CD4-positive, alpha-beta T cell treated with Interleukin-4 for 4 hours (primary cell): ENCODE data around the gene PKP2.

Experiments
- DNase-seq: peaks from one replicate; pipeline ENCODE4 v3.0.0-alpha.2; 2020

The PKP2 gene

DNA sequence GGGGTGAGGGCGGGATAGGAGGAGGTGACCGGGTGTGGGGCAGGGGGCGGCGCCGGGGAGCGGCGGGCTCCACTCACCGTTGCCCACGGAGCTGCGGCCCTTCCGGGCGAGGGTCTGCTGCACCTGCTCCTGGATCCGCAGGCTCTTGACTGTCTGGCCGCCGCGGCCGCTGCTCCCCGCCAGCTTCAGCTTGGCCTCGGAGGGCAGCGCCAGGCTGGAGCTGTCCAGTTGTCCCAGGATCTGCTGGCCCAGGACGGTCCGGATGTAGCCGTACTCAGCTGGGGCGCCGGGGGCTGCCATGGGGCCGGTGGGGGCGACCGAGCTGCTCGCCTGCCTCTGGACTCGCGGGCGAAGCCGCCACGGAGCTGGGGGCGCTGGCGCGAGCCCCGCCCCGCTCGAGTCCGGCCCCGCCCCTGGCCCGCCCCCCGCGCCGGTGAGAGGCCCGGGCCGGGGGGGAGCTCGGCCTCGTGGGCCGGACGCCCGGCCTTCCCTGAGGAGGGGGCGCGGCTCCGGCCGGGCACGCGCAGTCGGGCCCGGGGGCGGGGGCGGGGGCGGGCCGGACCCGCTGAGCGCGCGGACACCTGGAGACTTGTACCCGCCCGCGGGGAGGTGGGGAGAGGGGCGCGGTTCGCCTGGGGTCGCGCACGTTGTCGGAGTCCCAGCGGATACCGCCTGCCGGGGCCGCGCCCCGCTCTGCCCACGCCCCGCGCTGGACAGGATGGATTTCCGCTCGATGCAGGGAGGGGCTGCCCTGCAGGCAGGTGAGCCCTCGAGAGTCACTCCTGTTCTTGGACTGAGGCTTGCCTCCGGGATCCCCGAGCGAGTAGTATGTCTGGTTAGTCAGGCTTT is at the start of gene PKP2:
Gene PKP2 (minus strand): TSS at position 346 of the 849 bp plus-strand sequence. CDS start 46 bp downstream, at position 300.
- no peak for DNase-seq

DNA sequence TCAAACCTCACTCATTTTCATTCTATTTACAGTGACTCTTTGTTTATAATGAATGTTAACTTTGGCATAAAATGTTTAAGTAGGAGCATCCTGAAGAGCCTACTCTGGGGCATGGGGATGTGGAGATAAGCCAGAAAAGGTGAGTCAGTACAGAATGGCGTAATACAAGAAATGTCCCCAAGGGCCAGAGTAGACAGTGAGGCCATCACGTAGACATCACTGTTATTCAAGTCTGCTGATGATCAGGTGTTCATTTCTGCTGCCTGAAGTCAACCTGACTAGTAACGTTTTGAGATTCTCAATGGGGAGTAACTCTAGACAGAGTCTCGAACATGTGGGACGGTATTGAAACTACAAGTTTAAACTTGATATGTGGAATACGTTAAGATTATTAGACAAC is 47.6 kb upstream of the PKP2 start:
- DNase-seq = no peak

DNA sequence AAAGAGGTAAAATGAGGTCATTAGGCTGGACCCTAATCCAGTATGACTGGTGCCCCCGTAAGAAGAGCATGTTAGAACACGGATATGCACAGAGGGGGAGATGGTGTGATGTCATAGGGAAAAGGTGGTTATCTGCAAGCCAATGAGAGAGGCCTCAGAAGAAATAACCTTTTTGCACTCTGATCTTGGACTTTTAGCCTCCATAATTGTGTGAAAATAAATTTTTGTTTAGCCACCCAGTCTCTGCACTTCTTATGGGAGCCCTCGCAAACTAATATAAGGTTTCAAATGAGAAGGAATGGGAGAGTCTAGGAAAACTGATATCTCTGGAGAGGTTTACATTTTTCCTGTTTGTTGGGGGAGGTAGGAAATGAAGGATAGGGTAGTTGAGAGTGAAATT is 43.2 kb upstream of the PKP2 start:
- no peak for DNase-seq

DNA sequence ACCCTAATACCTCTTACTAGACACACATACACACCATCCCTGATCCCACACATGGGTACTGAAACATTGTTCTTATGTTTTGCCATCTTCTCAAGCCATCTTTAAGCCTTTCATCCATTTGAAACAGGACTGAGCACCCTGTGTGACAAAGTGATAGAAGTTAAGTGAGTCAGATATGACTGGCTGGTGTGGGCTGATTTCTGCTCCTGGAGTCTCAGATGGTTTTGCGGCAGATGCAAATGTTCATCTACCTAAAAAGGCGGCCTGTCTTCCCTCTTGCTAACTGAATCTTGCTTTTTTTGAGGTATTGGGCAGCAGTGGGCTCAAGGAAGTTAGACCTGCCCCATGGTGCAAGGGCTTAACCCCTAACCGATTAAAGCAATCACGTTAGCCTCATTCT is 30.4 kb upstream of the PKP2 start:
- no peak for DNase-seq

DNA sequence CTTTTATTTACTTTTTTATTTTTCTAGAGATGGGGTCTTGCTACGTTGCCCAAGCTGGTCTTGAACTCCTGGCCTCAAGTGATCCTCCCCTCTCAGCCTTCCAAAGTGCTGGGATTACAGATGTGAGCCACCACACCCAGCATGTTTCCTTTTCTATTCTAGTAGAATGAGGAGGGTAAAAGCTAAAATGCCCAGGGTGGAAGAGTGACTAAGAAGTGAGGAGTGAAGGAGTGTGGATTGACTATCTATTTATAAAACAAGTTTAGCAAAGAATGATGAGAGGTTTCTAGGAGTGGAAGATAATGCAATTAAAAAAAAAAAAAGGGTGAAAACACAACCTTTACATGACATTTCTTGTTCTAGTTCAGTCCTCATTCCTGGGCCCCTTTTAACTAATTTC is 29.8 kb upstream of the PKP2 start:
- DNase-seq = no peak

DNA sequence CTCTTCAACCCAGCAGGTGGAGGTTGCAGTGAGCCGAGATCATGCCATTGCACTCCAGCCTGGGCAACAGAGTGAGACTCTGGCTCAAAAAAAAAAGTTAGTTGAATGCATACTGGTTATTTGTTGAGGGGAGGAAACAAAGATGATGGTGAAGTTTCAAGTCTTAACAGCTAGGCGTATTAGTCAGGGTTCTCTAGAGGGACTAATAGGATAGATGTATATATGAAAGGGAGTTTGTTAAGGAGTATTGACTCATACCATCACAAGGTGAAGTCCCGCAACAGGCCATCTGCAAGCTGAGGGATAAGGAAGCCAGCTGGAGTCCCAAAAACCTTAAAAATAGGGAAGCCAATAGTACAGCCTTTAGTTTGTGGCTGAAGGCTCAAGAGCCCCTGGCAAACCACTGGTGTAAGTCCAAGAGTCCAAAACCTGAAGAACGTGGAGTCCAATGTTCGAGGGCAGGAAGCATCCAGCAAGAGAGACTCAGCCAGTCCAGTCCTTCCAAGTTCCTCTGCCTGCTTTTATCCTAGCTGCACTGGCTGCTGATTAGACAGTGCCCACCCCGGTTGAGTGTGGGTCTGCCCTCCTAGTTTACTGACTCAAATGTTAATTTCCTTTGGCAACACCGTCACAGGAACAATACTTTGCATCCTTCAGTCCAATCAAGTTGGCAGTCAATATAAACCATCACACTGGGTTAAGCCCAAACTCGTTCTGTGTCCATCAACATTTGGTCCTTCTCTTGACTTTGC is 26.1 kb upstream of the PKP2 start:
- no peak for DNase-seq

DNA sequence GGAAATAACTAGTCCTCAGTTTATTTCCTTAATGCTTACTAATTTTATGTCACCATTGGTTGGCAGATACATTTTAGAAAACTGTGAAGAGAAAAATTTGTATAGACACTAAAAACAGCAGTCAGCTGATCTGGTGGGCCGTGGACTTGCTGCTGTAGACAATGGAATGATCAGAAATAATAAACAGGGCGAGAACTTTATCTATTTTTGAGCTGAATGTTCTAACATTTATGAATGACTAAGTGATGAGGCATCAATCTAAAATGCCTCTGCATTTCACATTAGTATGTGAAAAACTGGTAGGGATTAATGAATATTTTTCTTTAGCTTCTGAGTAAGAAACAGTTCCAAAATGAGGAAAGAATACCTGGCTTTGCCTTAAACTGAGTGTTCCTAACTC is 24.8 kb upstream of the PKP2 start:
- DNase-seq = no peak

DNA sequence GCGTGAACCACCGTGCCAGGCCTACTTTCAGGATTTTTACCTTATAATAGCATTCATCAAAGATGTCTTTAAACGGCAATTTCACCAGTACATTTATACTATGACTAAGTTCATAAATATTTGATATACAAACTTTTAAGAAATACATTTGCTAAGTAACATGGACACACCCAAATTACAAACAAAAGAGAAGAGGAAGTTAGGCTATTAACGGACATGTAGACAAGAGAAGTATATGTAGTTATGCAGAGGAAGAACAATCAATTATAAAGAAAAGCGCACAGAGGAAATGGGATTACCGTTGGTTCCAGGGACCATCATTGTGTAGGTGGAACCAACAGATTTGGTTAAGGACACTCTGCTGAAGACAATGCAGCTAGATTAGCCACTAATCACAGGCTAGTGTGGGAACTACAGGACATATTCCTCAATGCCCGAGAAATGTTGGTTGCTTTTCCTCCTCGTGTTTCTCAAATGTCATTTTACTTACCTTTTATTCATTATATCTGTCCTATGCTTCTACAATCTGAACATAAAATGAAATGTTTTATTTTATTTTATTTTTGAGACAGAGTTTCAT is 24.0 kb upstream of the PKP2 start:
- DNase-seq = no peak

DNA sequence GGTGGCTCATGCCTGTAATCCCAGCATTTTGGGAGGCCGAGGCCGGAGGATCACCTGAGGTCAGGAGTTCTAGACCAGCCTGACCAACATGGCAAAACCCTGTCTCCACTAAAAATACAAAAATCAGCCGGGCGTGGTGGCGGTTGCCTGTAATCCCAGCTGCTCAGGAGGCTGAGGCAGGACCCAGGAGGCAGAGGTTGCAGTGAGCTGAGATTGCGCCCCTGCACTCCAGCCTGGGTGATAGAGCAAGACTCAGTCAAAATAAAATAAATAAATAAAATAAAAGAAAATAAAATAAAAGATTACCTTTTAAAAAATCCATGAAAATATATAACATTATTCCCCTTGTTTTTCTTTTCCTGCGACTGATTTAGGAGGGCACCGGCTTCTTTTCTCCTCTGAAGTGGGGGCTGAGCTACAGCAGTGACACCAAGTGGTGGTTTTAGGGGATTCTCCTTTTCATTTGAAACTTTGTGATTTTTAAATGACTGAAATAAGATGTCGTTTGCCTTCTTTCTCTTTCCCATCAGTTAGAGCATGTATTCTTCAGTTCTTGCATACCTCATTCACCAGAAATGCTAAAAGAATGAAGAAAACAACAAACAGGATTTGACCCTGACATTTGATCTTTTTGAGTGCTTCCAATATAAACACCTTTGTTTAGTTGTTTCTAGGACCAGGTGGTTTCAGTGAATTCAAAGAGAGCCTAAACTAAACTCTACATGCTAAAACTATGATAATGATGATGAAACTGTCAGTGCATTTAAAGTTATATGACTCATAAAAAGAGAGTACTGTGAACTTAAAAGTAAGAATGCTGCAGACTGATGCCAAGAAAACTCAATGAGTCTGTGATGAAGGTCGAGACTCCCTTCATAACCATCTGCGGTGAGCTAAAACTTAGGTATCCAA is 22.6 kb upstream of the PKP2 start:
- DNase-seq = no peak

DNA sequence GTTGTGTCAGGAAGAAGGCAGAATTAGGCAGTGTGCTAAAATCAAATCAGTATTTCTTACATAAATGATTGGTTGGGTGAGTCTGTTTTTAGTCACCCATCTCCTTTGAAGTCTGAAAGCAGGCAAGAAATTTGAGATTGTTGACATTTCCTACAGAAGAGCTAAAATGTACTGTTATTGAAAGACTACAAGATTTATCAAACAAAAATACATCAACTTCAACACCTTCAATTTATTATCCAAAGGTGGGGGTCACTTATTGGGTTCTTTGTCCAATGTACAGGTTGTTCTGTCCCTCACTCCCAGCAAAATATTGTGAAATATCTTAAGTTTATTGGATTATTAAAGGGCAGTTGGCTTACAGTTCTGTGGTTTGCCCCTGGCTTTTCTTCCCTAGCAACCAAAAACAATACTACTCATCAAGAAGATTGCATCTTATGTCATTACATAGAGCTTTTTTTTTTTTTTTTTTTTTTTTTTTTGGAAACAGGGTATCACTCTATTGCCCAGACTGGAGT is 20.6 kb upstream of the PKP2 start:
- no peak for DNase-seq

DNA sequence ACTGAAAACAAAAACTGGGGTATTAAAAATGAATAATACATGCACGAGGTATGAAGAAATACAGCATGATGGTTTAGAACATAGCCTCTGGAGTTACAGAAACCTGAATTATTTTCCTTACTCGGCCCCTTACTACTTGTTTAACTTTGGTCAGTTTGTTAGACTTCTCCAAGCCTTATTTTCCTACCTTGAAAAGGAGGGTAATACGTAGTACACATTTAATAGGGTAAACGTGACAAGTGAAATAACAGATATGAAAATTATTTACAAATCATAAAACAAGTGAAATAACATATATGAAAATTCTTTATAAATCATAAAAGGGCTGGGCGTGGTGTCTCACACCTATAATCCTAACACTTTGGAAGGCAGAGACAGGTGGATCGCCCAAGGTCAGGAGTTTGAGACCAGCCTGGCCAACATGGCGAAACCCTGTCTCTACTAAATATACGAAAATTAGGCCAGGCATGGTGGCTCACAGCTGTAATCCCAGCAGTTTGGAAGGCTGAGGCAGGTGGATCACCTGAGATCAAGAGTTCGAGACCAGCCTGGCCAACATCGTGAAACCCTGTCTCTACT is 11.4 kb upstream of the PKP2 start:
- DNase-seq = no peak

DNA sequence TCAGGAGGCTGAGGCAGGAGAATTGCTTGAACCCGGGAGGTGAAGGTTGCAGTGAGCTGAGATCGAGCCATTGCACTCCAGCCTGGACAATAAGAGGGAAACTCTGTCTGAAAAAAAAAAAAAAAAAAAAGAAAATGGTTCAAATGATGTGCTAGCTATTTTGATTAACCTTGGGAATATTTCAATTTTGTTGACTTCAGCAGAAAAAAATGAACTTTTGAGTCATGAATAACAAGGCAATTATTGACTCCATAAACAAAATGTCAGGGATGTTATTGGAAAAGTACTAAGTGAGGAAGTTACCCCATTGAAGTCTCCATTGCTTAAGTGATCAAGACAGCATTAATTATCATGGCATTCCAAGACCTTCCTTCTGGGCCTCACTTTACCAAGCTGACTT is 10.6 kb upstream of the PKP2 start:
- DNase-seq = no peak

DNA sequence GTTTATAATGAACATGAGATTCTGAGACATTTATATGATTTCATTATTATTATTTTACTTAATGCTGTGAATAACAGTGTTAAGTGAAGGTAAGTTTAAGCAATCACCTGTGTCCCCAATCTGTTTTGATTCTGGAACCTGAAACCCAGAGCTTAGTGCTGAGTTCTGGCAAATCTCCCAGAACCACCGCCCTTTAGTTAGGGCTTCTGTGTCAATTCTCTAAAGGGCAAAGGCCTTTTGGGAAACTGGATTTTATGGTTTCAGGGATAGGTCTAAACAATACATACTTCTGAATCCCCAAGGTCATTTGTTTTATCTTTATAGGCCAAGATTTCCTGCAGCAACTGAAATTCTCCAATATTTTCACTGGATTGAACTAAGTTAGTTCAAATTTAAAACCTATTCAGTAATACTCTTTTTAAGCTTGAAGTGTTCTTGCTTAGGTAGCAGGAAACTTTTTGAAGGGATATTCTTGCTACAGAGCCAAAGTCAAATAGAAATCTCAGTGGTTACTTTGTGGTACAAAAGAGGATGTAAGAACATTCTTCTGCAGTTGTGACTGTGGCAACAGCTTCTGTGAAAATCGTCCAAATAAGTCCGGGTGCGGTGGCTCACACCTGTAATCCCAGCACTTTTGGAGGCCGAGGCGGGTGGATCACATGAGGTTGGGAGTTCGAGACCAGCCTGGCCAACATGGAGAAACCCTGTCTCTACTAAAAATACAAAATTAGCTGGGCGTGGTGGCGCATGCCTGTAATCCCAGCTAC is 10.0 kb upstream of the PKP2 start:
- no peak for DNase-seq

DNA sequence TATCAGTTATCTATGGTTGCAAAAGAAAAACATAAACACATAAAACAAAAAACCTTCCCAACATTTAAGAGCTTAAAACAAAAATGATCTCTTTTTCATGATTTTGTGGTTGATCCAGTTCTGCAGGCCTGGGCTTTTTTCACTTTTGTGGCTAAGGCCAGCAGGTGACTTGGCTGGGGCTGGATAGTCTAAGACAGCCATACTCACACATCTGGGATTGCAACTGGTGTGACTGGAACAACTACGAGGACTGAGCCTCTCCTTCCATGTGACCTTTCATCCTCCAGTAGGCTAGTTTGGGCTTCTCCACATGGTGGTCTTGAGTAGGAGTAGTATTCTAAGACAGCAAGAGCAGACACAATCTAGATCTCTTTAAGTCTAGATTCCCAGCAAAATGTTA is 7.2 kb upstream of the PKP2 start:
- no peak for DNase-seq

DNA sequence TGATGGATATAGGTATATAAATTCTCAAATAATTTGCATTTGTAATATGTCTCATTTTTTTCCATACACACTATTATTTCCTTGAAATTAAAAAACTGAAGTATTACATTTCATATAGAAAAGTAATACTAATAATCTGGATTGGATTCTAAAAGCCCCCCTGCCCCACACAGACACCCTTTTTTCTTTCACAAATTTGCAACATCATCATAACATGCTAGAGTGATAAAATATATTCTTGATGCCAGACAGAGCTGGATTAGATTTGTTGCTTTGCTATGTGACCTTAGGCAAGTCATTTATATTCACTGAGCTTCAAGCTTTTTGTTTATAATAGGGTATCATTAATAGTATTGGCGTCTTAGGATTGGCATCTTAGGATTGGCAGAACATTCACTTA is 6.7 kb upstream of the PKP2 start:
- DNase-seq = no peak

DNA sequence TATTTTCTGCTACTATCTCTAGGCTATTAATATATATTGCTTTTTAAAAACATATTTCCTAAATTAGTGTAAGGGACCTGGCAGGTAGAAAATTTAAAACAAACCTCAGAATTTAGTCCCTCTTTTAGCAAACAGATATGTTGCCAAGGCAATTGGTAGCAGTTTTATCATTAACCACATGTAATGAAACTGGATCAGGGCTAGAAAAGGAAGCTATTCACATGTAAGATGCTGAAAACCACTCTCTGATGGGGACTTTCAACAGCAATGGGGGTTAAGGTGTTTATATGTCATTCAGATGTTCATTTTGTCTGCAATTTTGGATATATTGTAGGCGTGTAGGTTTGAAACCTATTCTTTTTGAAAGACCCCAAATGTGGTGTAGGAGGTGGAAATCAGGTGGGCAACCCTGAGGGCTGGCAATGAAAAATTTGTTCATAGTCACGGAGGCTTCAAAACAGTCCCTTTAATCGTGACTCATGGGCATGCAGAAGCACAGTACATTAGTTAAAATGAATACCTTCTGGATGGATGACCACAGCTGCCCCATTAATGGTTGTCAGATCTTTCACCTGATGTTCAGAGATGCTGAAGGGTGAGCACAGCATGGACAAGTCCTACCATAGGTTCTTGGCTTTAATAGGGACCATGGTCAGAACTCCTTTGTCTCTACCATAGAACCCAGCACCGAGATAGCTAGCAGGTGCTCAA is 5.9 kb upstream of the PKP2 start:
- DNase-seq = no peak

DNA sequence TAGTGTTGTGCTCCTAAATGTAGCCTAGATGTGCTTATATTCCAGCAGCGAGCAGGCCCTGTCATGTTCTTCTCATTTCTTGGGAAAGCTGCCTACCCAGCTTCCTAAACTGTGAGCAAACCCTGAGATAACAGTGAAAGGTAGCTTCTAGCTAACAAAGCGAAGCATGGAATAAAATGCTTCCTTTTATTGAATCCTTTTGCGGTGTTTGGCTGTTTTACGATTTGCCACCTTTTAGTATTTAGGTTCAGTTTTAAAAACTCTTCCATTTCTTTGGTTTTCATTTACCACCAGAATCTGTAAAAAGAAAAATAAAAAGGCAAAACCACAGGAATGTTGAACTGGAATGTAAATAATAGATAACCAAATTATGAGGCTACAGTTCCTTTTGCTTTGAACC is 5.0 kb upstream of the PKP2 start:
- DNase-seq = no peak

DNA sequence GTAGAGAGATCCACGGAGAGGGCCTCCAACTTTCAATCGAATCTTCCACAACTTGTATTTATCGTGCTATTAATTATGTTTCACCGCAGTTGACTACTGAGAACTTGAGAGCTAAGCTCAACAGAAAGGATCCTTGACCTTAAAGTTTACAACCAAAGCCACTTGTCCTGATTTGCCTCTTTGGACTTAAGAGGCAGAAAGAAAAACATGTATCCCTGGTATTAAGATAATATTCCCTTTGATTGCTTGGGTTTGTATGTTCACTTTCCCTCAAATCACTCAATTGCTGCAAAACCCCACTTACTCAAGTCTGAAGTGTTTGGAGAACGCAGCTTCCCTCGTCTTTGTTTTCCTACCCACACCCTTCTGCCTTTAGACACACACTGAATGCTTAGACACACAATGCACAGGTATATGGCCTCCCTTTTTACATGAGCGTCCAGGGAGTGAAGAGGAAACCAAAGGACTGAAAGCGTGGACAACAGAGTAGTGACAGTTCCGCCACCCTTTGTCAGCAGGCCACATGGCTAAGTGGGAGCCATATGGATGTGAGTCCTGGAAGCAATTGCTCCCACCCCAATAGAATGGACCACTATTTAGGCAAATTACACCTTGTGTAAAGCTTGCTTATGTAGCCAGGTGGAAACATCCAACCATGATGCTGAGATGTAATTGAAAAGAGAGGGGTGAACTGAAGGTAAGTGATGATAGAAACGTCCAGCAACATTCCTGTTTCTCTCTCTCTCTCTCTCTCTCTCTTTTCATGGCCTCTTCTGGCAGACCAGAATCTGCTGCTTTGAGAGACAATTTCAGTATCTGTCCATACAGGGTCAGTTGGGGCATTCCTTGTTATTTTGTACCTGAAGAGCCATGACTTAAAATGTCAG is 1.4 kb upstream of the PKP2 start:
- no peak for DNase-seq

DNA sequence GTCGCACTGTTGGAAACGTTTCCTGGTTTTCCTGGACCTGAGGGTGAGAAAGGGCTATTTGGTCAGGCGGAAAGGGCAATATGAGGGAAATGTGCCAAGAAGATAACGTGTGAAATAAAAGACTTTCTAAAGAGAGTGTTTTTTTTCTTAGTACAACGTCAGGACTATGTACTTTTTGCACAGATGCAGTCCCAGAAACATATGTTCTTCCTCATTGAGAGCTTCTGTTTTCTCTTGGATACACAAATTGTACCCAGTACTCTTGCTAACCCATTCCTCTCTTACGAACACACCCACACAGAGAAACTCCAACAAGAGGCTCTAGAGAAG is 669 bp upstream of the PKP2 start:
- no peak for DNase-seq
